HCT116 (cell line): ENCODE measurements around the gene RAB8A. TPM values are rescaled to one million over a fixed set of nuclear protein-coding genes. Genes with fewer than 3 reads are reported as not detected.
"Not testable (repeated sequence)": the region's sequence is repeated elsewhere in the genome, so short reads cannot be mapped to it uniquely, and the experiment has no call there.

Source experiments
- ATAC-seq: fragments of 200-7000 bp; cut with Tn5 transposase; 2 replicates; pipeline ENCODE4 v1.9.1; 2020; ENCODE audit warnings: mild to moderate bottlenecking, moderate library complexity
- BruUV-seq: library from RNA; stranded (reverse); fragments of 400-500 nt; replicated peaks from 2 replicates; lab custom pipeline; 2021; lab: Mats Ljungman, UMichigan
- CTCF ChIA-PET: fragments of 300-600 bp; sonication (Branson Sonifier 250); formaldehyde crosslinking; loops from one replicate; lab custom pipeline; 2021; ENCODE audit warnings: antibody characterized with exemption; lab: Charles Lee
- POLR2A ChIA-PET: fragments of 300-600, 350-600 bp; sonication (Branson Sonifier 250); formaldehyde crosslinking; loops from one replicate; lab custom pipeline; 2021; ENCODE audit warnings: antibody characterized with exemption; lab: Charles Lee
- RAD21 ChIA-PET, 2 experiments: fragments of 300-600 bp; sonication (Branson Sonifier 250); formaldehyde crosslinking; loops; one replicate each; lab custom pipeline; 2023; ENCODE audit warnings: low total read pairs in 2 of 2; ENCODE audit not compliant: uncharacterized antibody in 2 of 2, unreplicated experiment in 2 of 2, low non-redundant PET in 1 of 2; lab: Charles Lee
- DNase-seq: peaks from one replicate; pipeline ENCODE4 v3.0.0-alpha.2; 2010; ENCODE audit warnings: low read depth, low spot score
- H2AFZ ChIP-seq: fragments of 200-600 bp; shearing (Covaris generic), sonication (generic); 2 replicates; pipeline ENCODE4 v1.6.1; 2017; ENCODE audit warnings: low read depth, mixed run types, mixed read lengths, antibody characterized with exemption, low read length; ENCODE audit not compliant: poor library complexity, severe bottlenecking
- H3K27ac ChIP-seq: 2 replicates; pipeline ENCODE4 v1.5.1; 2012; ENCODE audit warnings: low read depth, low read length
- H3K27me3 ChIP-seq: fragments of 200-600 bp; sonication (generic); 2 replicates; pipeline ENCODE4 v1.6.1; 2016; ENCODE audit warnings: mixed run types, low read length, mixed read lengths; ENCODE audit not compliant: insufficient read depth
- H3K36me3 ChIP-seq, 2 experiments: fragments of 200-500 bp in 1 of 2; fragments of 200-600 bp in 1 of 2; sonication (Bioruptor generic) in 1 of 2; sonication (generic) in 1 of 2; 2 replicates each; pipeline versions ENCODE4 v1.5.1 to v1.6.1; 2014 to 2016; ENCODE audit warnings: low read length in 2 of 2, inconsistent platforms in 1 of 2, mixed read lengths in 1 of 2, mixed run types in 1 of 2; ENCODE audit not compliant: insufficient read depth in 2 of 2, control insufficient read depth in 1 of 2
- H3K4me1 ChIP-seq, 2 experiments: fragments of 200-600 bp in 1 of 2; sonication (generic) in 1 of 2; 2 replicates each; pipeline versions ENCODE4 v1.5.1 to v1.6.1; 2012 to 2017; ENCODE audit warnings: low read length in 2 of 2, inconsistent platforms in 1 of 2, mild to moderate bottlenecking in 1 of 2, mixed read lengths in 1 of 2, mixed run types in 1 of 2, moderate library complexity in 1 of 2; ENCODE audit not compliant: insufficient read depth in 2 of 2, control insufficient read depth in 1 of 2
- H3K4me2 ChIP-seq: fragments of 200-600 bp; sonication (generic); 2 replicates; pipeline ENCODE4 v1.6.1; 2017; ENCODE audit warnings: mixed run types, low read length, mixed read lengths
- H3K4me3 ChIP-seq, 2 experiments: fragments of 200-600 bp in 1 of 2; sonication (generic) in 1 of 2; replicated peaks in 1 of 2; 2 replicates each; pipeline ENCODE4 v1.5.1; 2011 to 2016; ENCODE audit warnings: low read length in 2 of 2, control low read depth in 1 of 2, low read depth in 1 of 2, mild to moderate bottlenecking in 1 of 2, mixed read lengths in 1 of 2, mixed run types in 1 of 2
- H3K79me2 ChIP-seq: fragments of 200-600 bp; sonication (generic); 2 replicates; pipeline ENCODE4 v1.6.1; 2017; ENCODE audit warnings: mild to moderate bottlenecking, mixed run types, low read length, moderate library complexity, mixed read lengths; ENCODE audit not compliant: insufficient read depth
- H3K9ac ChIP-seq: fragments of 200-600 bp; sonication (generic); 2 replicates; pipeline ENCODE4 v1.6.1; 2016; ENCODE audit warnings: low read length, mixed read lengths
- H3K9me2 ChIP-seq: fragments of 200-600 bp; sonication (generic), shearing (Covaris generic); 2 replicates; pipeline ENCODE4 v1.6.1; 2017; ENCODE audit warnings: mixed run types, mild to moderate bottlenecking, moderate library complexity; ENCODE audit not compliant: insufficient read depth
- H3K9me3 ChIP-seq, 2 experiments: fragments of 200-500 bp in 1 of 2; fragments of 200-600 bp in 1 of 2; sonication (Bioruptor generic) in 1 of 2; sonication (generic) in 1 of 2; 2 replicates each; pipeline ENCODE4 v1.6.1; 2014 to 2017; ENCODE audit warnings: low read length in 2 of 2, mixed read lengths in 2 of 2, inconsistent platforms in 1 of 2, low read depth in 1 of 2, mild to moderate bottlenecking in 1 of 2, mixed run types in 1 of 2, moderate library complexity in 1 of 2; ENCODE audit not compliant: control insufficient read depth in 1 of 2, insufficient read depth in 1 of 2
- H4K20me1 ChIP-seq: fragments of 200-600 bp; sonication (generic), shearing (Covaris generic); 2 replicates; pipeline ENCODE4 v1.6.1; 2017; ENCODE audit warnings: mixed run types, mild to moderate bottlenecking, moderate library complexity; ENCODE audit not compliant: insufficient read depth
- CBX3 ChIP-seq: IDR thresholded peaks from 2 replicates; pipeline ENCODE4 v1.6.1; 2012; ENCODE audit warnings: low read depth
- intact Hi-C: fragments of 100-400 bp; cut with micrococcal nuclease; formaldehyde crosslinking; loops from 2 replicates; pipeline ENCODE4 v1.10.0; 2022
- total RNA-seq: library from RNA; stranded (reverse); gene quantifications from one replicate; pipeline ENCODE4 v1.2.1, GENCODE V29; 2021; ENCODE audit not compliant: unreplicated experiment

Gene RAB8A
- total RNA-seq, 1 experiment from 2014 or later, result 116 TPM

DNA sequence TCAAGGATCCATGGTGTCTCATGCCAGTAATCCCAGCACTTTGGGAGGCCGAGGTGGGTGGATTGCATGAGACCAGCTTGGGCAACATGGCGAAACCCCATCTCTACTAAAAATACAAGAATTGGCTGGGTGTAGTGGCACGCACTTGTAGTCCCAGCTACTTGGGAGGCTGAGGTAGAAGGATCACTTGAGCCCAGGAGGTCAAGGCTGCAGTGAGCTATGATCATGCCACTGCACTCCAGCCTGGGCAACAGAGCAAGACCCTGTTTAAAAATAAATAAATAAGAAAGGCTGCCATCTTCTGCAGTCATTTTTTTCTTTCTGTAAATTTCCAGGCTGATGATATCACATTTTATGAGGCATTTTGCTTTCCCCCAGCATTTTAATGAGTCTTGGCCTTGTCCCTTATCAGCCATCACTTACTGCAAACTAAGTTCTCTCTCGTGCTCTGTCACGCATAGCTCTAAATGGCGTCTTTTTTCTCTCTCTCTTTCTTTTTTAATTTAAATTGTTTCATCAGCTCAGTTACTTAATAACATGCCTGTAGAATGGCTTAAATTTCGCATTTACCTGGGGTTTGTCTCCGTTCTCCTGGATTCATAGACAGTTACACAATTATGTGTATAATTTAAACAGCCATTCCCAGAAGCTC is 12.2 kb upstream of the RAB8A start:
- Histone ChIP-seq H3K4me1 (peaks cover 7 to 15% of the 10 kb centered on the region in 2 experiments; a peak in 2 of 4 replicates), H3K36me3 (peaks cover 27 to 59% of the 10 kb centered on the region in 2 experiments)
- H3K27me3 ChIP-seq, H3K27ac ChIP-seq, H3K9me2 ChIP-seq, POLR2A ChIA-PET, H3K4me3 ChIP-seq, DNase-seq, intact Hi-C loops, H3K4me2 ChIP-seq, BruUV-seq, H3K9me3 ChIP-seq, H4K20me1 ChIP-seq, ATAC-seq, H3K79me2 ChIP-seq, H3K9ac ChIP-seq, H2AFZ ChIP-seq: not testable (repeated sequence)
- ChIA-PET RAD21 (interaction anchor here in 1 of 2 experiments (0.6 kb wide), 1 partner anchor 99 kb away, joined by 5 read pairs; no protein-coding TSS in a partner anchor), CTCF (interaction anchor here (1.5 kb wide), 1 partner anchor 86 kb away, joined by 4 read pairs; the partner anchor contains the start of gene FAM32A)

DNA sequence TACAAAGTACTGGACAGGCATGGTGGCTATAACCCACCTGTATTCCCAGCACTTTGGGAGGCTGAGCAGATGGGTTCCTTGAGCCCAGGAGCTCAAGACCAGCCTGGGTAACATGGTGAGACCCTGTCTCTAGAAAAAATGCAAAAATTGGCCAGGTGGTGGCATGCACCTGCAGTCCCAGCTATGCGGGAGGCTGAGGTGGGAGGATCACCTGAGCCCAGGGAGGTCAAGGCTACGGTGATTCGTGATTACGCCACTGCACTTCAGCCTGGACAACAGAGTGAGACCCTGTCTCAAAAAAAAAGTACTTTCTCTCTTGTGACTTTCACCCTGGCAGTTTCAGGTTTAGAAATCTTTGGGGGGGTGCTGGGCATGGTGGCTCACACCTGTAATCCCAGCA is 11.2 kb upstream of the RAB8A start:
- RAD21 ChIA-PET, result no interaction called here
- no peak overlapping the region for H3K4me2 ChIP-seq
- TF ChIP-seq CBX3, result no peak
- TF ChIP-seq, all 23 proteins: peak for 0
- Histone ChIP-seq H3K9me2 (no peaks in the 10 kb centered on the region), H3K27ac (no peak overlapping the region), H3K36me3 (peaks cover 18 to 48% of the 10 kb centered on the region in 2 experiments), H3K9ac (no peak overlapping the region), H3K9me3 (no peaks in the 10 kb centered on the region), H3K4me3 (no peak overlapping the region), H4K20me1 (no peaks in the 10 kb centered on the region), H2AFZ (no peak overlapping the region), H3K4me1 (peaks cover 7 to 15% of the 10 kb centered on the region in 2 experiments; a peak in 2 of 4 replicates), H3K27me3 (no peaks in the 10 kb centered on the region), H3K79me2 (peaks cover 6% of the 10 kb centered on the region; the same call in 1 of the 2 replicates)
- DNase-seq (no peak), ATAC-seq (no peak)
- BruUV-seq, result no TSS peak
- ChIA-PET POLR2A (no interaction called here), CTCF (no interaction called here)
- intact Hi-C loops, result no loop called here
